Smooth muscle cell (in vitro differentiated cells): Measurements from ENCODE around the gene DAGLA. TPM values are rescaled to one million over a fixed set of nuclear protein-coding genes. Genes with fewer than 3 reads are reported as not detected.

ENCODE experiments used
- DNase-seq: peaks from one replicate; lab custom pipeline; 2025; ENCODE audit not compliant: unreplicated experiment; lab: John Stamatoyannopoulos, UW
- H2AFZ ChIP-seq: fragments of 200-600 bp; sonication (generic); 2 replicates; pipeline ENCODE4 v1.6.0; 2016; ENCODE audit warnings: antibody characterized with exemption, low read depth, mild to moderate bottlenecking
- H3F3A ChIP-seq: fragments of 200-600 bp; sonication (generic); 2 replicates; pipeline ENCODE4 v1.6.0; 2017; ENCODE audit warnings: antibody characterized with exemption, low read depth
- H3K27ac ChIP-seq: fragments of 200-600 bp; sonication (generic); 2 replicates; pipeline ENCODE4 v1.5.1; 2016; ENCODE audit warnings: low read depth, mild to moderate bottlenecking
- H3K27me3 ChIP-seq: fragments of 200-600 bp; sonication (generic); 2 replicates; pipeline ENCODE4 v1.6.1; 2016; ENCODE audit warnings: low read depth, mild to moderate bottlenecking
- H3K36me3 ChIP-seq: fragments of 200-600 bp; sonication (generic); 2 replicates; pipeline ENCODE4 v1.5.1; 2016; ENCODE audit warnings: low read depth
- H3K4me1 ChIP-seq: fragments of 200-600 bp; sonication (generic); 2 replicates; pipeline ENCODE4 v1.5.1; 2016; ENCODE audit warnings: low read depth
- H3K4me2 ChIP-seq: fragments of 200-600 bp; sonication (generic); 2 replicates; pipeline ENCODE4 v1.6.0; 2016; ENCODE audit warnings: mild to moderate bottlenecking
- H3K4me3 ChIP-seq: fragments of 200-600 bp; sonication (generic); 2 replicates; pipeline ENCODE4 v1.5.1; 2016; ENCODE audit warnings: mild to moderate bottlenecking
- H3K79me2 ChIP-seq: fragments of 200-600 bp; sonication (generic); 2 replicates; pipeline ENCODE4 v1.6.0; 2016; ENCODE audit warnings: low read depth, mild to moderate bottlenecking
- H3K9ac ChIP-seq: fragments of 200-600 bp; sonication (generic); 2 replicates; pipeline ENCODE4 v1.6.0; 2016; ENCODE audit warnings: low read depth
- H3K9me3 ChIP-seq: fragments of 200-600 bp; sonication (generic); replicated peaks from 2 replicates; pipeline ENCODE4 v1.5.1; 2016; ENCODE audit warnings: low read depth
- H4K20me1 ChIP-seq: fragments of 200-600 bp; sonication (generic); 2 replicates; pipeline ENCODE4 v1.6.0; 2016; ENCODE audit warnings: low read depth
- WGBS: methylation state at CpG from one replicate; pipeline ENCODE4 v1.1.7; 2016; ENCODE audit warnings: low lambda C conversion rate; 5-methylcytosine and 5-hydroxymethylcytosine counted together
- polyA plus RNA-seq: library from polyadenylated mRNA; unstranded; fragments of >200 nt; fragmentation: Nextera tagmentation; extraction: Ambion mirVana; gene quantifications from 2 replicates; pipeline ENCODE4 v1.2.1, GENCODE V29; 2016
- total RNA-seq: library from RNA; depleted of rRNA; stranded (reverse); fragments of >200 nt; gene quantifications from 2 replicates; pipeline ENCODE4 v1.2.3, GENCODE V29; 2014
- TF ChIP-seq, protein P1 (sequence below): fragments of 200-600 bp; sonication (generic); IDR thresholded peaks from 2 replicates; pipeline ENCODE4 v1.5.1; 2017; ENCODE audit warnings: borderline replicate concordance, mild to moderate bottlenecking, antibody characterized with exemption; ENCODE audit not compliant: insufficient read depth, poor library complexity, severe bottlenecking

Gene DAGLA
- total and polyA plus RNA-seq, 2 experiments from 2014 or later: 1.3 to 3.9 TPM

DNA sequence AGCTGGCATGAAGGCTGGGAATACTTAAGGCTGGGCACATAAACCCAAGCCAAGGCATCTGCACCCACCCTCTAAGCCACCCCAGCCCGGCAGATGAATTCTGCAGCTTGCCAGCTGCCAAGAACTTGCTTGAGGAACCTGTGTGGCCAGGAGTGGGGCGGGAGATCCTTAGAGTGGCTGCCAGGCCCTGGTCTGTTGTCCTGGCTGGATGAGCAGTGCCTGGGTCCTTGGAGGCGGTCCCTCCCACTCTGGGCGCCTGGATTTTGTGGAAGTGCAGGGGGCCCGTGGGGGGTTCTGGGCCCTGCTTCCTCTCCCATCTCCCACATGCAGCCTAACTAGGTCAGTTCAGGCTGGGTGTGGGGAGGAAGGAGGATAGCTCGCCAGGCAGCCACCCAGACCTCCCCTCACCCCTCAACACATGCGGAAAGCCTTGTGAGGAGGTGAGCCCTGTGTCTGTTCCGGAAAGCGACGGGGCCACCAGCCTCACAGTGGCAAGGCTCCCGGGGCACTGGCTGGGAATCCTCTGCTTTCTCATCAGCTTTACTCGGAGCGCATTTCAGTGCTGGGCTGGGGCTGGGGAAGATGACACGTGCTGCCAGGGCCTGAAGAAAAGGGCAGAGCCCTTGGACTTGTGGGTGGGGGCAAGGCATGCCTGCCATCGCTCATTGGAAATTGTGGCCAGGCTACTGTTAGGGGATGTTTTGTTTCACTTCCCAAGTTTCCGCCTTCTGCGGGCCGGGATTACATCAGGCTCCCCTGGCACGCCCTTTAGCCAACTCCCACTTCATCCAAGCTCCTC lies 8.4 kb downstream of the DAGLA start:
- no peaks in the 10 kb centered on the region for H3F3A ChIP-seq
- peaks cover 3% of the 10 kb centered on the region for H4K20me1 ChIP-seq
- no peak for DNase-seq
- no peaks in the 10 kb centered on the region for H3K36me3 ChIP-seq
- no peak overlapping the region for H3K9ac ChIP-seq
- 77% methylated on average over 19 of the region's 19 CpGs for WGBS
- no peak overlapping the region for H2AFZ ChIP-seq
- no peaks in the 10 kb centered on the region for H3K9me3 ChIP-seq
- TF ChIP-seq, protein P1, sequence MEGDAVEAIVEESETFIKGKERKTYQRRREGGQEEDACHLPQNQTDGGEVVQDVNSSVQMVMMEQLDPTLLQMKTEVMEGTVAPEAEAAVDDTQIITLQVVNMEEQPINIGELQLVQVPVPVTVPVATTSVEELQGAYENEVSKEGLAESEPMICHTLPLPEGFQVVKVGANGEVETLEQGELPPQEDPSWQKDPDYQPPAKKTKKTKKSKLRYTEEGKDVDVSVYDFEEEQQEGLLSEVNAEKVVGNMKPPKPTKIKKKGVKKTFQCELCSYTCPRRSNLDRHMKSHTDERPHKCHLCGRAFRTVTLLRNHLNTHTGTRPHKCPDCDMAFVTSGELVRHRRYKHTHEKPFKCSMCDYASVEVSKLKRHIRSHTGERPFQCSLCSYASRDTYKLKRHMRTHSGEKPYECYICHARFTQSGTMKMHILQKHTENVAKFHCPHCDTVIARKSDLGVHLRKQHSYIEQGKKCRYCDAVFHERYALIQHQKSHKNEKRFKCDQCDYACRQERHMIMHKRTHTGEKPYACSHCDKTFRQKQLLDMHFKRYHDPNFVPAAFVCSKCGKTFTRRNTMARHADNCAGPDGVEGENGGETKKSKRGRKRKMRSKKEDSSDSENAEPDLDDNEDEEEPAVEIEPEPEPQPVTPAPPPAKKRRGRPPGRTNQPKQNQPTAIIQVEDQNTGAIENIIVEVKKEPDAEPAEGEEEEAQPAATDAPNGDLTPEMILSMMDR: no peak
- no peak overlapping the region for H3K4me2 ChIP-seq
- no peaks in the 10 kb centered on the region for H3K27me3 ChIP-seq
- H3K27ac ChIP-seq: no peak overlapping the region
- no peak overlapping the region for H3K4me3 ChIP-seq
- H3K4me1 ChIP-seq: no peaks in the 10 kb centered on the region
- no peaks in the 10 kb centered on the region for H3K79me2 ChIP-seq

DNA sequence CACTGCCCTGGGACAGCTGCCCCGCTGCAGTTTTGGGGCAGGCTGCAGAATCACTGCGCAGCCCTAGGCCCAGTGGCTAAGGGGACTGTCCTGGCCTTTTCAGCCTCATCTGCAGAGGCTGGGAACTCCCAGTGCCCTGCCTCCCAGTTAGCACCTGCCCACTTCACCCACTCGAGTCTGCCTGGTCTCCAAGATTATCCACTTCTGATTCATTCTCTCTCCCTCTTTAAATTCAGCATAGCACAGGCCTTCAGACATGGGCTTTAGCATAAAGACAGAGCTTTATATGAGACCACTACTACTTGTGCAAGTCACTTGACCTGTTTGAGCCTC lies 8.9 kb downstream of the DAGLA start:
- no peak overlapping the region for H3K9ac ChIP-seq
- no peaks in the 10 kb centered on the region for H3K9me3 ChIP-seq
- 73% methylated on average over 3 of the region's 3 CpGs for WGBS
- no peaks in the 10 kb centered on the region for H3K4me1 ChIP-seq
- H3K36me3 ChIP-seq: no peaks in the 10 kb centered on the region
- H3K4me2 ChIP-seq: no peak overlapping the region
- no peaks in the 10 kb centered on the region for H3K79me2 ChIP-seq
- H3K4me3 ChIP-seq: no peak overlapping the region
- no peak overlapping the region for H3K27ac ChIP-seq
- peaks cover 3% of the 10 kb centered on the region for H4K20me1 ChIP-seq
- no peaks in the 10 kb centered on the region for H3K27me3 ChIP-seq
- no peaks in the 10 kb centered on the region for H3F3A ChIP-seq
- H2AFZ ChIP-seq: no peak overlapping the region
- DNase-seq: no peak
- TF ChIP-seq, protein P1: no peak

DNA sequence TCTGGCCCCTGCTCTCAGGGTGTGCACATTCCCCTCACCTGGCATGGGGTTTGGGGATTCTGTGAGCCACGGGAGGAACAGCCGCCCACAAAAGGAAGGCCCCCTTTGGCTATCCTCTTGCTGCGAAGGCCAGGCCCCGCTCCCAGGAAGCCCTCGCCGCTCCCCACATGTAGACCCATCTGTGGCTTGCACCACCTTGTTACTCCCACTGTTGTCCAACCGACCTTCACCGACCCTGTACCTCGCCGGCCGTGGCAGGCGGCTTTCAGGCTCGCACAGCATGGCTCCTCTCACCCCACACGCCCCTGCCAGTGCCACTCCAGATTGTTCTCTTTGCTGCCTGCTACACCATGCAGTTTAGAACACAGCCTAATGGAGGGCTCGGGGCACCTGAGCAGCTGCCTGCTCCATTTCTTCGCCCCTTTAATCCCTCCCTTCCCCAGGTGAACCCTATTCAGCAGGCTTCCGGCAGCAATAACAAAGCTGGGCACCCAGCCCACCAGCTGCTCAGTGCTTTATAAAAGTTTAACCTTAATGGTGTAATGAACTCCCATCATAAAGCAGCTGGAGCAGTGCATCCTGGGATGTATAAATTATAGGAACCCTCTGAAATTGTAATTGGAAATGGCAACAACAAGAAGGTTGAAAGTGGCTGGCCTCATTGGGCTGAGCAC lies 10.7 kb downstream of the DAGLA start:
- no peak overlapping the region for H3K4me2 ChIP-seq
- peaks cover 13% of the 10 kb centered on the region for H3K4me1 ChIP-seq
- H3K27ac ChIP-seq: no peak overlapping the region
- no peaks in the 10 kb centered on the region for H3K27me3 ChIP-seq
- no peaks in the 10 kb centered on the region for H3K9me3 ChIP-seq
- no peaks in the 10 kb centered on the region for H3K79me2 ChIP-seq
- peaks cover 3% of the 10 kb centered on the region for H4K20me1 ChIP-seq
- H3F3A ChIP-seq: no peaks in the 10 kb centered on the region
- 92% methylated on average over 17 of the region's 17 CpGs for WGBS
- TF ChIP-seq, protein P1: no peak
- DNase-seq: no peak
- H3K9ac ChIP-seq: no peak overlapping the region
- no peaks in the 10 kb centered on the region for H3K36me3 ChIP-seq
- no peak overlapping the region for H3K4me3 ChIP-seq
- no peak overlapping the region for H2AFZ ChIP-seq
